Activated CD4-positive, alpha-beta T cell treated with anti-CD3 and anti-CD28 coated beads for 36 hours (primary cell): Measurements from ENCODE around the gene TXNRD1. TPM values are rescaled to one million over a fixed set of nuclear protein-coding genes. Genes with fewer than 3 reads are reported as not detected.
A peak's percentile ranks its signal among the peaks of the same experiment; 100 is the strongest.

Experiments used
- ATAC-seq: fragments of 200-7000 bp; cut with Tn5 transposase; one replicate; pipeline ENCODE4 v1.10.0; 2021; ENCODE audit warnings: mild to moderate bottlenecking, moderate library complexity
- CTCF ChIA-PET: fragments of 350-600 bp; sonication (Branson Sonifier 250); formaldehyde crosslinking; loops from one replicate; lab custom pipeline; 2021; ENCODE audit warnings: antibody characterized with exemption; lab: Charles Lee
- POLR2A ChIA-PET: fragments of 350-600 bp; sonication (Branson Sonifier 250); formaldehyde crosslinking; loops from one replicate; lab custom pipeline; 2021; ENCODE audit warnings: antibody characterized with exemption, inconsistent platforms; lab: Charles Lee
- DNase-seq: peaks from one replicate; pipeline ENCODE4 v3.0.0-alpha.2; 2020
- H3K27ac Mint-ChIP-seq: one replicate; pipeline ENCODE4 v1.8.0; 2021; ENCODE audit warnings: mixed read lengths
- H3K27me3 Mint-ChIP-seq: one replicate; pipeline ENCODE4 v1.8.0; 2021; ENCODE audit warnings: mixed read lengths
- H3K36me3 Mint-ChIP-seq: one replicate; pipeline ENCODE4 v1.8.0; 2021; ENCODE audit warnings: low read depth, mixed read lengths
- H3K4me1 Mint-ChIP-seq: one replicate; pipeline ENCODE4 v1.8.0; 2021; ENCODE audit warnings: mixed read lengths
- H3K4me3 Mint-ChIP-seq: one replicate; pipeline ENCODE4 v1.8.0; 2021; ENCODE audit warnings: mild to moderate bottlenecking, moderate library complexity, mixed read lengths
- H3K9me3 Mint-ChIP-seq: one replicate; pipeline ENCODE4 v1.8.0; 2021; ENCODE audit warnings: low read depth, mixed read lengths
- intact Hi-C, 2 experiments: fragments of 100-400 bp; cut with DNase I in 1 of 2; cut with micrococcal nuclease in 1 of 2; formaldehyde crosslinking; loops; one replicate each; pipeline versions ENCODE4 v1.14.2 to v1.15.1; 2022 to 2024; cut with DNase I, micrococcal nuclease
- total RNA-seq, 2 experiments: library from RNA; stranded (reverse); gene quantifications; one replicate each; pipeline ENCODE4 v1.2.3, GENCODE V29; 2021

TXNRD1 gene
- total RNA-seq, 2 experiments from 2014 or later = 66.7 to 88.0 TPM

GRCh38 chr12:104365921-104366410 is 150.4 kb downstream of the TXNRD1 start:
- Mint-ChIP-seq H3K27ac (no peak overlapping the region), H3K27me3 (no peaks in the 10 kb centered on the region), H3K4me1 (no peaks in the 10 kb centered on the region), H3K4me3 (no peak overlapping the region), H3K9me3 (peaks cover 4% of the 10 kb centered on the region), H3K36me3 (peaks cover 2% of the 10 kb centered on the region)
- CTCF ChIA-PET = interaction anchor here (1.4 to 1.7 kb wide), 3 partner anchors 9 to 29 kb away, joined by 4 to 6 read pairs (median 5); no protein-coding TSS in a partner anchor
- intact Hi-C loops = no loop called here
- no peak for ATAC-seq
- POLR2A ChIA-PET = no interaction called here
- DNase-seq = no peak

- ChIA-PET CTCF (interaction anchor here (2.3 kb wide), 1 partner anchor 12 kb away, joined by 8 read pairs; no protein-coding TSS in a partner anchor), POLR2A (no interaction called here)
- peaks cover 4% of the 10 kb centered on the region for H3K9me3 Mint-ChIP-seq
- no peak overlapping the region for H3K4me3 Mint-ChIP-seq
- no peak overlapping the region for H3K27ac Mint-ChIP-seq
- peaks cover 2% of the 10 kb centered on the region for H3K36me3 Mint-ChIP-seq
- H3K27me3 Mint-ChIP-seq = no peaks in the 10 kb centered on the region
- H3K4me1 Mint-ChIP-seq = peaks cover 11% of the 10 kb centered on the region
- DNase-seq (no peak), ATAC-seq (no peak)
- intact Hi-C loops = no loop called here
These were observed 154.1 kb downstream of the TXNRD1 start for GRCh38 chr12:104369708-104370107.

- POLR2A ChIA-PET = interaction anchor here (0.6 kb wide), 1 partner anchor 372 kb away, joined by 3 read pairs; no protein-coding TSS in a partner anchor
- intact Hi-C loops = no loop called here
- Mint-ChIP-seq H3K9me3 (peaks cover 4% of the 10 kb centered on the region), H3K27me3 (no peaks in the 10 kb centered on the region), H3K4me1 (peaks cover 11% of the 10 kb centered on the region), H3K36me3 (peaks cover 2% of the 10 kb centered on the region), H3K27ac (no peak overlapping the region), H3K4me3 (no peak overlapping the region)
- ATAC-seq = no peak
- DNase-seq = no peak
- CTCF ChIA-PET = interaction anchor here (0.6 to 2.3 kb wide), 3 partner anchors 10 to 164 kb away, joined by 3 to 8 read pairs (median 3); no protein-coding TSS in a partner anchor
These were observed 155.7 kb downstream of the TXNRD1 start for GRCh38 chr12:104371043-104371870.

GRCh38 chr12:104372061-104372720 is 156.6 kb downstream of the TXNRD1 start:
- POLR2A ChIA-PET = no interaction called here
- peak overlapping the region; percentile 26 for H3K27ac Mint-ChIP-seq
- CTCF ChIA-PET = interaction anchor here (0.6 to 1.6 kb wide), 4 partner anchors 10 to 163 kb away, joined by 3 to 7 read pairs (median 3); no protein-coding TSS in a partner anchor
- DNase-seq = peak; percentile 69
- peaks cover 11% of the 10 kb centered on the region for H3K4me1 Mint-ChIP-seq
- ATAC-seq = peak; percentile 96
- intact Hi-C loops = no loop called here
- peaks cover 2% of the 10 kb centered on the region for H3K36me3 Mint-ChIP-seq
- H3K27me3 Mint-ChIP-seq = no peaks in the 10 kb centered on the region
- no peak overlapping the region for H3K4me3 Mint-ChIP-seq
- H3K9me3 Mint-ChIP-seq = peaks cover 4% of the 10 kb centered on the region

GRCh38 chr12:104372721-104373335 is 157.2 kb downstream of the TXNRD1 start:
- ChIA-PET POLR2A (no interaction called here), CTCF (interaction anchor here (0.7 to 1.6 kb wide), 4 partner anchors 9 to 599 kb away, joined by 3 to 7 read pairs (median 3); no protein-coding TSS in a partner anchor)
- H3K9me3 Mint-ChIP-seq = peaks cover 4% of the 10 kb centered on the region
- ATAC-seq (no peak), DNase-seq (no peak)
- intact Hi-C loops = no loop called here
- no peak overlapping the region for H3K27ac Mint-ChIP-seq
- H3K27me3 Mint-ChIP-seq = no peaks in the 10 kb centered on the region
- H3K4me3 Mint-ChIP-seq = no peak overlapping the region
- peaks cover 11% of the 10 kb centered on the region for H3K4me1 Mint-ChIP-seq
- peaks cover 2% of the 10 kb centered on the region for H3K36me3 Mint-ChIP-seq

- intact Hi-C loops = no loop called here
- no peak for ATAC-seq
- H3K27me3 Mint-ChIP-seq = no peaks in the 10 kb centered on the region
- no peak for DNase-seq
- ChIA-PET CTCF (interaction anchor here (1.0 to 1.1 kb wide), 2 partner anchors 25 to 346 kb away, joined by 3 read pairs; no protein-coding TSS in a partner anchor), POLR2A (no interaction called here)
- no peak overlapping the region for H3K4me3 Mint-ChIP-seq
- peaks cover 11% of the 10 kb centered on the region for H3K4me1 Mint-ChIP-seq
- H3K36me3 Mint-ChIP-seq = peaks cover 2% of the 10 kb centered on the region
- no peak overlapping the region for H3K27ac Mint-ChIP-seq
- peaks cover 4% of the 10 kb centered on the region for H3K9me3 Mint-ChIP-seq
These were observed 158.5 kb downstream of the TXNRD1 start for GRCh38 chr12:104374071-104374470.

GRCh38 chr12:104374806-104375205 is 159.2 kb downstream of the TXNRD1 start:
- intact Hi-C loops = no loop called here
- CTCF ChIA-PET = interaction anchor here (0.7 to 1.1 kb wide), 4 partner anchors 9 to 345 kb away, joined by 3 to 6 read pairs (median 3); no protein-coding TSS in a partner anchor
- Mint-ChIP-seq H3K4me1 (peaks cover 11% of the 10 kb centered on the region), H3K36me3 (no peaks in the 10 kb centered on the region), H3K27ac (no peak overlapping the region), H3K9me3 (no peaks in the 10 kb centered on the region), H3K27me3 (no peaks in the 10 kb centered on the region), H3K4me3 (no peak overlapping the region)
- ATAC-seq = no peak
- DNase-seq = no peak
- POLR2A ChIA-PET = interaction anchor here (0.5 kb wide), 1 partner anchor 754 kb away, joined by 6 read pairs; no protein-coding TSS in a partner anchor

- intact Hi-C loops = no loop called here
- Mint-ChIP-seq H3K27ac (no peak overlapping the region), H3K27me3 (no peaks in the 10 kb centered on the region), H3K4me1 (peaks cover 11% of the 10 kb centered on the region), H3K9me3 (no peaks in the 10 kb centered on the region), H3K36me3 (no peaks in the 10 kb centered on the region), H3K4me3 (no peak overlapping the region)
- DNase-seq (no peak), ATAC-seq (no peak)
- CTCF ChIA-PET = interaction anchor here (0.6 to 1.1 kb wide), 2 partner anchors 10 to 336 kb away, joined by 3 to 6 read pairs; no protein-coding TSS in a partner anchor
- POLR2A ChIA-PET = no interaction called here
These were observed 160.2 kb downstream of the TXNRD1 start for GRCh38 chr12:104375775-104376174.

- ChIA-PET CTCF (no interaction called here), POLR2A (no interaction called here)
- H3K4me1 Mint-ChIP-seq = peaks cover 10% of the 10 kb centered on the region
- intact Hi-C loops = no loop called here
- no peak overlapping the region for H3K4me3 Mint-ChIP-seq
- no peaks in the 10 kb centered on the region for H3K36me3 Mint-ChIP-seq
- H3K27ac Mint-ChIP-seq = no peak overlapping the region
- DNase-seq (no peak), ATAC-seq (no peak)
- H3K27me3 Mint-ChIP-seq = peaks cover 5% of the 10 kb centered on the region
- H3K9me3 Mint-ChIP-seq = no peaks in the 10 kb centered on the region
These were observed 161.3 kb downstream of the TXNRD1 start for GRCh38 chr12:104376650-104377513.

- ATAC-seq = no peak
- DNase-seq = no peak
- intact Hi-C loops = no loop called here
- Mint-ChIP-seq H3K9me3 (no peaks in the 10 kb centered on the region), H3K36me3 (no peaks in the 10 kb centered on the region), H3K4me1 (peaks cover 8% of the 10 kb centered on the region), H3K27me3 (peaks cover 5% of the 10 kb centered on the region), H3K4me3 (no peak overlapping the region), H3K27ac (no peak overlapping the region)
- CTCF ChIA-PET = interaction anchor here (1.0 kb wide), 1 partner anchor 357 kb away, joined by 3 read pairs; no protein-coding TSS in a partner anchor
- POLR2A ChIA-PET = no interaction called here
These were observed 161.9 kb downstream of the TXNRD1 start for GRCh38 chr12:104377514-104377812.
